Activated CD4-positive, alpha-beta T cell treated with anti-CD3 and anti-CD28 coated beads for 48 hours (primary cell): ENCODE results near the gene CNOT1.
A peak's percentile ranks its signal among the peaks of the same experiment; 100 is the strongest.
"Not testable (repeated sequence)": the region's sequence is repeated elsewhere in the genome, so short reads cannot be mapped to it uniquely, and the experiment has no call there.

Experiments
- DNase-seq: peaks from one replicate; pipeline ENCODE4 v3.0.0-alpha.2; 2020

The CNOT1 gene

DNA sequence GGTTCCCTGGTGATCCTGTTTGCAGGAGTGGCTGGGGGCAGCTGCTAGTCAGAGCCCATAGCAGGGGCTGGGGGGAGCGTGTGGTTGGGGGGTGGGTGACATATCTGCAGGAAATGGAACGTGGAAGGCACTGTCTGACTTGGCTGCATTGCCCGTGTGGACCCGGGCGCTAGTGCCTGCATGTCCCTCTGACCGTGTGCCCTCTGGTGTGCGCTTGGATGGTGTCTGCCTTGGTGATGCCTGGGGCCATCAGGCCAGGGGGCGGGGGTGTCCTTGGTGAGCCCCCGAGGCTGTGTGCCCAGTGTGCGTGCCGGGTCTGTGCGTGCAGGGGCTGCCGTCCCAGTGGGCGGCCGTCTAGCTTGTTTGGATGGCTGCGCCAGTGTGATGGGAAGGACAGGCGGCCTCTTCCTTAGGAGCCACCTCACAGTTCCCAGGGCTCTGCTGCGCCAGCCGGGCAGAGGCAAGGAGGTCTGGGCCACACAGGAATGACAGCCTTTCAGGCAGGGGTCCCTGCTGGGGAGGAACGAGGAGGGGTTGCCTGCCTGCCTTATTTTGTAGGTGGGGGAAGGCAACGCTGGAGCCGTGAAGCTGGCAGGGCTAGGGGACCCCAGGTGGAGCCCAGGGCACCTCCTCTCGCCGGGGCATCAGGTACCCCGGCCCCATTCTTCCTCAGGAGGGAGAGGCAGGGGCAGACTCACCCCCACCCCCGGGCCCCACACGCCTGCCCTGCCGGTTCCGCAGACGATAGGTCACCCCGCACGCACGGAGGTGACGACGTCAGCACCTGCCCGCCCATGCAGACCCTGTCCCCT is 129.0 kb downstream of the CNOT1 start:
- DNase-seq, result no peak

DNA sequence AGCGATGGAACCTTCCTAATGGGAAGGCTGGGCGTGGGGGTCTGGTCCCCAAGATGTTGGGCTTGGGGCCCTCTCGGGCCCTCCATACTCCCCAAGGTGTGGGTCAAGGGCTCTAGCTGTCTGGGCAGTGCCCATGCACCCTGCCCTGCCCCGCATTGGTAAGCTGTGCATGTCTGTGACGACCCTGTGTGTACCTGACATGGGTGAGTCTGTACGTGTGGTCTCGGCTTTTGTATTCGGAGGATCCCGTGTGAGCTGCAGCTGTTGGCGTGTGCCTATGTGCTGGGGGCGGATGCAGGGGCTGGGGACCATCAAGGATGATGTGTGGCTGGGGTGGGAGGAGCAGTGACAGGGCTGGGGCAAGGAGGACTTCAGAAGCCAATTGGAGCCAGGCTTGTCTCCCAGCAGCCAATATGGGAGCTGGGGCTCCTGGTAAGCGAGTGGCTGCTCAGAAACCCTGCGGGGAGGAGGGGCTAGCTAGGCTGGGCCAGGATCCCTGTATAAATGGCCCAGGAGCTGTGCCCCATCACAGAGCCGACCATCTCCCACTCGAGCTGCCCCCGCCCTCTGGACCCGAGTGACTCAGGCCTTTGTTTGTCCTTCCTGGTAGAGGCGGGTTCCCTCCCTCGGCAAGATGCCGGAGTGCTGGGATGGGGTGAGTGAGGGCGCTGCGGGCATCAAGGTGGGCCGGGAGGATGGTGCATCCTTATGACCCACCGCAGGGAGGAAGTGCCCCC is 129.8 kb downstream of the CNOT1 start, which contains the start of gene NDRG4:
Gene NDRG4 (plus strand): TSS at position 529 of the 737 bp plus-strand sequence. CDS start 106 bp downstream, at position 635.
- peak; percentile 67 for DNase-seq

DNA sequence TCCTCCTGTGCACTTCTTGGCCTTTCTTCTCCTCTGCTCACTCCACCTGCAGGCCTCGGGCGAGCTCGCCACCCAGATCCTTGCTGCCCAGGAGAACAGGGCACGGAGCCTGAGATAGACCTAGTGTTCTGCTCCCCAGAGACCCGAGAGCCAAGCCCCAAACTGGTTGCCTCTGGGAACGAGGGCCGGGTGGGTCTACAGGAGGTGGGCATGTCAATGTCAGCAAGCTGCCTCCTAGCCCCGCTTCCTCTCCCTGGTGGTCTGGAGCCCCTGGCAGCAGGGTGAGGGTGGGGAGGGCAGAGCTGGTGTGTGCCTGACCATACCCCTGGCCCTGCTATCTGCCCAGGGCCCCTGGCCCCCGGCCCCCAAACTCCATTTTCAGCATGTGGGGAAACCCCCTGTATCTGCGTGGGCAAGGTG is 130.5 kb downstream of the CNOT1 start:
- no peak for DNase-seq

DNA sequence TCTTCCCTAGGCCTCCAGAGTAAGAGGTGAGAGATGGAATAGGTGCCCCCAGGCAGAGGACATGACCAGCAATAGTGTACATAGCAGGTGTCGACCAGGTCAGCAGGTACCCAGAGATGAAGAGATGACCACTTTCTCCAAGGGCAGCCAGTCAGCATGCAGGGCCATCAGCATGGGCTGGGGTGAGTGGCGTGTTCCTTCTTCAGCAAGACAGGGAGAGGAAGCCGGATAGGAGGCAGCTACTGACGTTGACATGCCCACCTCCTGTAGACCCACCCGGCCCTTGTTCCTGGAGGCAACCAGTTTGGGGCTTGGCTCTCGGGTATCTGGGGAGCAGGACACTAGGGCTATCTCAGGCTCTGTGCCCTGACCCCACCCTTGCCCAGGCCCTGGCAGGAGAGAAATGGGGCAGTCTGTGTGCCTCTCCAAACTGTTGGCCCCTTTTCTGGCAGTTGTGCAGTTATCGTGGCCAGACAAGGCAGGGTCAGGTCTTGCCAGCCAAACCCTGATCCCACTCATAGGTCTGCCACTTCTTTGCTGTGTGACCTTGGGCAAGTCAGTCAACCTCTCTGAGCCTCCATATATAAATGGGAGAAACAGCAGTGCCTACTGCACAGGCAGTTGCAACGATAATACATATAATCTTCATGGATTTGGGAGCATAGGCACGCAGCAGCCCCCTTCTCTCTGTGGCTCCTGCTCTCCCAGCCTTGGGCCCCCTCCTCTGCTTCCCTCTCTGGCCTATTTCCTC is 131.1 kb downstream of the CNOT1 start:
- DNase-seq, result no peak

DNA sequence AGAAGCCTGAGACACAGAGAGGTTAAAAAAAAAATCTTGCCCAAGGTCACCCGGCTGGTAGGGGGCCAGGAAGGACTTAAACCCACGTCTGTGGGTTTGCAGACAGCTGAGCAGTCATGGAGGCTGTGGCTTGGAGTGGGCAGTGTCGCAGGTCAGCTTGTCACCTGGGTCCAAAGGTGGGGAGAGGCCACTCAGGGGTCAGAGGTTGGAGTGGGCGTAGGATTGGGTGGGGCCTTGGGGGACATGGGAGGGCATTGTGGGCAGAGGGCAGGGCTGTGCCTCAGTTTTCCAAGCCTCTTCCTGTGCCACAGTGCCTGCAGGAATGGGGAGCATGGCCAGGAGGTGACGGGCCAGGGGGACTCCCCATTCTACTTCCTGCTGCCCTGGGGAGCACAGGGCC is 131.7 kb downstream of the CNOT1 start:
- no peak for DNase-seq

DNA sequence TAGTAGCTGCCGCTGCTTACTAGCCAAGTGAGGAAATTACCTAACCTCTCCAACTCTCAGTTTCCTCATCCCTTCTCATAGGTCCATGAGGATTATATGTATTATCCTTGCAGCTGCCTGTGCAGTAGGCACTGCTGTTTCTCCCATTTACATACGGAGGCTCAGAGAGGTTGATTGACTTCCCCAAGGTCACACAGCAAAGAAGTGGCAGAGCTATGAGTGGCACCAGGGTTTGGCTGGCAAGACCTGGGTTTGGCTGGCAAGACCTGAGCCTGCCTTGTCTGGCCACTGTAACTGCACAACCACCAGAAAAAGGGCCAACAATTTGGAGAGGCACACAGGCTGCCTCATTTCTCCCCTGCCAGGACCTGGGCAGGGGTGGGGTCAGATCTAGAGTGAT is 132.2 kb downstream of the CNOT1 start:
- DNase-seq, result no peak

DNA sequence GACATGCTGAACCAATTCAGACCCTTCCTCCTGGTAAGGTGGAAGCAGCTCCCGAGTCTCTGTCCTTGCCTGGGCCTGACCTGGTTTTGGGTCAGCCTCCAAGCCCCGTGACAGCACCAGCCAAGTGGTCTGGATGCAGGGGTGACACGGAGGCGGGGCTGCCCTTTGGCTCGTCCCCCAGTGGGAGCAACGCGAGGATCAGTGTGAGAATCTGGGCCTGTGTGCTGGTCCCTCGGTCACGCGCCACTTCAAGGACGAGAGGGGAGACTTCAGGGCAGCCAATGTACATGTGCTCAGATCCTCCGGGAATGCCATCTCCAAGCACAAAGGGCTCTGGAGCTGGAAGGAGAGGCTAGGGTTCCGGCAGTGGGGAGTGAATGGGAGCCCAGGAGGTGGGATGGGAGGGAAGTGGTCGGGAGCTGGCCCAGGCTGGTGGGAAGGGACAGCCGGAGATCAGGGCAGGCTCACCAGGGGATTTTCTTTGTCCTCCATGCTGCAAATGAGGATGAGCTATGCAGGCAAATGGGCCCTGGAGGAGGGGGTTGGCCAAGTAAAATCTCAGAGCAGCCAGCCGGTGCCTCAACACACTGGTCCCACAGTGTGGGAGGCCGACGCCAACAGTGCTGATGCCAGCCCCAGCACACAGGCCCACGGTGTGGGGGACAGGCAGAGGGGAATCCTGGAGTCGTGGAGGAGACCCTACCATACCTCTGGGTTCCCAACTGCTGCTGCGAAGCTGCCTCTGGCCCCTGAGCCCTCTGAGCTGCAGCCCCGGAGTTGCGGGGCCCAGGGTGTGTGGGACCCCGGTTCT is 133.9 kb downstream of the CNOT1 start:
- no peak for DNase-seq

DNA sequence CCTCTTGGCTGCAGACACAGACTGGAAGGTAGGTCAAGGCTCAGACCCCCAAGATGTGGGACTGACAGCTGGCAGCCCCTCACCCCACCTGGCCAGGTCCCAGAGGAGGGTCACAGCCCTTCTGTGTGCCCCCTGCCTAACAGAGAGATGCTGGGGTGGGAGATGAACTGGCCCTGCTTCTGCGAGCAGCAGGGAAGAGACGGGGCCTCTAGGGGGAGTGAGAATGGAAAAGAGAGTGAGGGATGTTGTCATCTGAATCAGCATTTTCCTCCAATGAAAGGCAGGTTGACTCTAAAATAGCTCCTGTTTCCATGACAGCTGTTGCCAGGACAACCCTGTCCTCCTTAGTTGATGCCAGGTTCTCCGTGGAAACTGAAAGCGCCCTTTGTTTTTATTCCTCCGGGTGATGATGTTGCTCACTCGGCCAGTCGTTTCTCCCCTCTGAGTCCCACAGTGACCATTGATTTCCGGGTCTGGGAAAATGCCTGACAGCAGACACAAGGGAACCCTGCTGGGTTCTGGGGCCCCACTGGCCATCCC is 134.6 kb downstream of the CNOT1 start:
- DNase-seq, result peak; percentile 87

DNA sequence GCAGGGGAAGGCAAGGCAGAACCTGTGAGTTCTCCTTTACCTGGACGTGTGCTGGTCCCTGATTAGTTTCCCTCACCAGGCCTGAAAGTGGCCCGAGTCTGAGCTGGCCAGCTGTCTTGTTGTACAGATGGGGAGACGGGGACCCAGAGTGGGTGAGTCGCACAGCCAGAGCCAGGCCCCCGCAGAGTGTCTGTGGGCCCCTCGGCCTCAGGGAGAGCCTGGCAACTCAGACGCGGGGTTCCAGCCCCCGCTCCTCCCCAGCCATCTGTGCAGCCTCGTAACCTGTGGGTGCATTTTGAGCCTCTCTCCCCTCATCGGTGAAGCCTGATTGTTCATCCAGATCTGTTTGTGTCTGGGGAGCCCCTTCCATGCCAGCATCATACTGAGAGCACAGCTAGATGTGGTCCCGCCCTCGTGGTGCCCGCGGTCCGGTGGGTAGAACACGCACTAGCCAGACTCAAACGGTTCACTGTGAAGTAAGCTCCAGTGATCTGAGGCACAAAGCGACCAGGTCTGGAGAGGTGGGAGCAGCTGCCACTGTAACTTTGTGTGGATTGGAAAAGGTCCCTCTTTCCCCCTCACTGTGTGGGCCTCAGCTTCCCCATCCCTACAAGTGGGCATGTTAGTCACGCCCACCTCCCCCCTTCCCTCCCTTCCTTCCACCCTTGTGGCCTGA is 135.7 kb downstream of the CNOT1 start:
- no peak for DNase-seq

DNA sequence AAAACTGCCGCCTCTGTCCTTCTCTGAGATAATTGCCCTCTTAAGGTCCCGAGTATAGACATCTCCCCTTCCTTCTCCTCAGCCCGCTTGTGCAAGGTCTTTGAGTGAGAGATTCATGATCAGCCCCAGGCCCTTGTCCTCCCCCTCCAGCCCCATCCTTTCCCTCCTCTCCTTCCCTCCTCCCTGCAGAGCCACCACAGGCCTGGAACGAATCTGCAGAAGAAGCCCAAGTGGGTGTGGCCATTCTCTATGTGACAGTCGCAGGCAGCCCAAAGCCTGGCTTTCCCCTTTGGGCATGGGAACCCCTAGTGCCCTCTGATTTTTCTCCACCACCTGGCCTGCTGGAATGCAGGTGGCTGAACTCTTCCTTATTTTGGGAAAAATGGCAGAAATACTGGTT is 136.9 kb downstream of the CNOT1 start:
- DNase-seq, result no peak

DNA sequence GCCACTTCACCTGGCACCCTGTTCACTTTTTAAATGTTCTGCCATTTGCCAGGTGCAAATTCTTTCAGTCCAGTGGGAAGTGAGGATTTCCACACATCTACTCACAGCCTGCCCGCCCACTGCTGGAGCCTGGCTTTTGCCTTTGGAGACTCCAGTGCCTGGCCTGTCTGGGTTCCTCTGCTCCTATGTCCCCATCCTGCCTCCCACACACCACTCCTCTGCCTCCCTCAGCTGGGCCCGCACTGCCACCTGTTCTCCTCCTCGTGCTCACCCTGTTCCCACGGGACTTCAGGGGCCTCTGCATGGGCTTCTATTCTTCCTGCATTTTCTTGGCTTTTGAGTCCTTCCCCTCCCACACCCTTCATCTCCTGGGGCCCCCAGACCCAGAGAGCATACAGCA is 137.6 kb downstream of the CNOT1 start:
- DNase-seq, result no peak

DNA sequence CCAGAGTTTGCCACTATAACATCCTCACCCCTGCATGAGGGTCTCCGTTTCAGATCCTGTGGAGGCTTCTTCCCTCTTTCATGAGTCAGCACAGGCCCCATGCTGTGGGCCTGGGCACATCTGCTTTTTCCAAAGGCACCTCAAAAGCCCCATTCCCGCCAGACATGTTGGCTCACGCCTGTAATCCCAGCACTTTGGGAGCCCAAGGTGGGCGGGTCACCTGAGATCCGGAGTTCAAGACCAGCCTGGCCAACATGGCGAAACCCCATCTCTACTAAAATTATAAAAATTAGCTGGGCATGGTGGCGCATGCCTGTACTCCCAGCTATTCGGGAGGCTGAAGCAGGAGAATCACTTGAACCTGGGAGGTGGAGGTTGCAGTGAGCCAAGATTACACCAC is 139.1 kb downstream of the CNOT1 start:
- not testable (repeated sequence) for DNase-seq

DNA sequence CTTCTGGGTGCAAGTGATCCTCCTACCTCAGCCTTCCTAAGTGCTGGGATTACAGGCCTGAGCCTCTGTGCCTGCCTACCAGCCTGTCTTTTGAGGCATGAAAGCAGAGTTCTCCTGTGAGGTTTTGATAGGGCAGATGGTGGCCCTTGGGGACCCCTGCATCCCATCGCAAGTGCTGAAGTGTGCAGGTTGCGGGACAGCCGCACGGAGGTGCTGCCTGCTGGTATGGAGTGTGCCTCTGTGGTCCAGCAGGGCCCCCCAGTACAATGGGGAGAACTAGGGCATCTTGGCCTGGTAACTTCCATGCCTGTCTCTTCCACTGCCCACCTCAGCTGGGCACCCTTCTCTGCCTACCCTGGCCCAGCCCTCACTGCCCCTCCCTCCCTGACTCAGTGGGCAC is 139.6 kb downstream of the CNOT1 start:
- no peak for DNase-seq

DNA sequence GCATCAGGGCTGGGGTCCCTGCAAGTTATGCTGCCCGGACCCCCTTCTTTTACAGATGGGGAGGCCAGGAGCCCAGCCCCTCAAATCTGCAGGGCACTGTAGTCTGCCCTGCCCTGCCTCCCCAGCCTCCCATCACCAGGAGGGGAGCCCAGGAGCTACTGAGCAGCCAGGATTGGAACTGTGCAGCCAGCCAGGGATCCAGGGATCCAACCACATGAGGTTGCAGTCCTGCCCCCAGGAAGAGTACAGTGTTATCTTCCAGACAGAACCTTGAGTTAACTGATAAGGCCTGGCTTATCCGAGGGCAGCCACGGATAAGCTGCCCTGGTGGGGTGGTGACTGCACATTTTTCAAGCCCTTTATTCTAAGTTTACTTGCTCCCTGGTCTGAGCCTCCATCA is 141.1 kb downstream of the CNOT1 start:
- DNase-seq, result no peak

DNA sequence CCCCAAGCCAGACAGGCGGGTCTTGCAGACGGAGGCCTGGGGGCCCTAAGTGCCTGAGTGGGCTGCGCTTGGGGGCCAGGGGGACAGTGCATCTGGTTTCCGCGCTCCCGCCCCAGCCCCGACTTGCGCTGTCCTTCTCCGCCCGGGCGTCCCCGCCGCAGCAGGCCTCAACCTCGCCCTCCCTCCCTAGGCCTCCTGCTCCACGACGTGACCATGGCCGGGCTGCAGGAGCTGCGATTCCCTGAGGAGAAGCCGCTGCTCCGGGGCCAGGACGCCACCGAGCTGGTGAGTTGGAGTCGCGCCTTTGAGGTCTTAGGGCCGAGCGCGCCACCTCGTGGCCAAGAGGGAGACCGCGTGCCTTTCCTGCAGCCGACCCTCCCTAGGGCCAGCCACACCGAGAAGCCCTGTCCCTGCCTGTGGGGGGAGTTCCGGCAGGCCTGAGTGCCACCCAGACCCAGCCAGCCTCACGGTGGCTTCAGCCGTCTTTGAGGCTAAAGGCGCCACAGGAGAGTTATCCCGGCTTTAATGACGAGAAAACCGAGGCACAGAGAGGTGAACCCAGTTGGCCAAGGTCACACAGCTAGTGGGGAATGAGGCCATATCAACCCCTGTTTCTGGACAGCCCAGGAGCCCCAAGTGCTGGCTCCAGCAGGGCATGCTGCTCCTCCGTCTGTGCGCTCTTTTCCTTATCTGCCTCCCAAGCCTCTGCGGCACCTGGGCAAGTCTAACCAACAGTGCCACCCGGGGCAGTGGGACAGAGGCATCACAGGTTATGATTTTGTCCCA is 141.9 kb downstream of the CNOT1 start:
- peak; percentile 83 for DNase-seq

DNA sequence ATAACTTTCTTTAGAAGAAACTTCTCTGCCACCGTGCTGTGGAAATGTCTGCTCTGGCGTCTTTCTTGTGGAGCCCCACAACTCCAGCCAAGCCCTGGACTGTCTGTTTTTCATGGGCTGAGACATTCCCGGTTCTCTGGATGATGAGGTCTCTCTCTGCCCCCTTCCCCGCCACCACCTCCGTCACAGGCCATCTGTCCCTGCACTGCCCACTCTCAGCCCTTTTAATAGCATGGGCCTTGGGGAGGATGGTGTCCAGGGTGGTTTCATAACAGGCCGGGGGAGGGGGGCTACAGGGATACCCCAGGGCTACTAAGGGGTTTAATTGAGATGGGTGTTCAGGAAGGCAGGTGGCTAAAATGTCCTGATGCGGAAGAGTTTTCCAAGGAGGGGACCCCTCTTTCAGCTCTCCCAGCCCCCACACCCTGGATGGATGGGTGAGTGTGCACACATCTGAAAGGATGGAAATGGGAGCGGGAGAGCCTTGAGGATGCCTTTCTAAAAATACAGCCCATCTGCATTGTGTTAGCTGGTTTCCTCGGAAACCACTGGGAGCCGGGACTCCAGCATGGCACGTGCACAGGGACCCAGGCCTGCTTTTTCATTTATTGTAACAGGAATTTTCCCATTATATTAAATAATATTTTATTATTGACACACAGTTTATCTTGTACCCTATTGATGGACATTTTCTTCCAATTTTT is 144.3 kb downstream of the CNOT1 start:
- DNase-seq, result no peak

DNA sequence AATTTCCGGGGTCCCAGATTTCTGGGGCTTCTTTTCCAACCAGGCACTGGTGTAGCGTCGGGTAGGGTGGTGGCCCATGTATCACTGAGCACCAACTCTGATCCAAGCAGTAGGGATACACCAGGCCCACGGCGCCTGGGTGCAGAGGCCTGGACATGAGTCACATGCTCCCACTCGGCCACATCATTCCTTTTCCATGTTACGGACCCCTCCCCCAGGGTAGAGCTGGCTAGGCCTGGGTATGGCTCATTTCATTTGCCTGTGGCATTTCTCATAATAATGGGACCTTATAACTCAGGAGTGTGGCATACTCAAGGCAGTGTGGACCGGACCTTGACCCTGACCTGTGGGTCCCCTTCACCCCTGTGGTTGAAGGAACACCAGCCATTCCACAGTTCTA is 147.7 kb downstream of the CNOT1 start:
- DNase-seq, result no peak

DNA sequence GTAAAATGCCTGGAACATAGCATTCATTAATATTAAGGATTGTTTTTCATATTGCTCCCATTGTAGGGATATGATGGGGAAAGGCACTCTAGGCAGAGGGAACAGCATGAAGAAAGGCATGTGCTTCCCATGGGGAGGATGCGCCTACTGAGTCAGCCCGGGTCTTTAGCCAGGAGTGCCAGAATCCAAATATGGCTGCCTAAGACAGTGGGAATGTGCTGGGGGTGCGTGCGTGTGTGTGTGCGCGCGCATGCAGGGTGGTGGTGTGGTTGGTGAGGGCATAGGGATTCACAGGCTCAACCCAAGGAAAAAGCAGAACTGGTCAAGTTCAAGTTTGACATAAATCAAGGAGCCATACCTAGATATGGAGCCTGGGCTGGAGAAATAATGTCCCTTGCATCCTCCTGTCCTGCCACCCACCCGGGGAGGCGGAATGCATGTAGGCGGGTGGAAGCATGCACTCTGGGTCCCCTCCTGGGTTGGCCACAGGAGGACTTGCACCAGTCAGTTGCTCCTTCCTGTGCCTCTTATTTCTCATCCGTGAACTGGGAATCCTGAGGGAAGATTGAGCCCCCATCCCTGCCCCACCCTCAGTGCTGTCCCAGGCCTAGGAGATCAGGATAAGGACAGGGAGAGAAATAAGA is 148.3 kb downstream of the CNOT1 start:
- DNase-seq, result no peak

DNA sequence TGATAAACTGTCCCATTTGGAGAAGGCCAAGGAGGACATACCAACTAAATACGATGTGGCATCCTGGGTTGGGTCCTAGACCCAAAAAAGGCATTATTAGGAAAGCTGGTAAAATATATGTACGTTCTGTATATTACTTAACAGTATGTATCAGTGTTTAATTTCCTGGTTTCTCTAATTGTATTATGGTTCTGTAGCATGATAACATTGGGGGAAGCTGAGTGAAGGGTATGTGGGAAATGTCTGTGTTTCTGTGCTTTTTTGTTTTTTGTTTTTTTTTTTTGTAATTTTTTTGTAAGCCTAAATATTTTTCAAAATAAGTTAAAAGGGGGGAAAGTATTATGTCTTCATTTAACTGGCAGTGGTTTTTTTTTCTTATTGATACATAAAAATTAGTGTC is 151.2 kb downstream of the CNOT1 start:
- DNase-seq, result no peak

DNA sequence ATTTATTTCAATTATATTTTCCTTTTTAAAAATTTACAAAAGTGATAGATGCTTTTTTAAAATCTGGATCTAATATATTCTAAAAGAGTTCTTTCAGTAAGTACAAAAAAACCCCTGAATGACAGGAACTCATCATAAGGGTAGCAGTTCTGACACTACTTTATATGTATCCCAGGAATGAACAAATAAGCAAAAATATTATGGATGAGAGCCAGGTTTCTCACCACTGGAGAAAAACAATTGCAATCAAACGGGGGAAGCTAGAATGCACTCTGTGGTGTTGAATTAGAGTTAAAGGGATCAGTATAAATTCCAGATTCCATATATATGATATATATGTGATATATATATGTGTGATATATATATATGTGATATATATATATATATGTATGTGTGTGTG is 152.8 kb downstream of the CNOT1 start:
- no peak for DNase-seq
